A172 (cell line): ENCODE results near the gene PNLIPRP3. TPM values are rescaled to one million over a fixed set of nuclear protein-coding genes. Genes with fewer than 3 reads are reported as not detected.

Experiments used
- DNase-seq: peaks from one replicate; pipeline ENCODE4 v3.0.0-alpha.2; 2015; ENCODE audit warnings: low spot score
- total RNA-seq: library from RNA; depleted of rRNA; stranded (reverse); fragments of >200 nt; shearing (Covaris generic); gene quantifications from 2 replicates; pipeline ENCODE4 v1.2.3, GENCODE V29; 2014; rRNA removed

PNLIPRP3 gene
- total RNA-seq, 1 experiment from 2014 or later = not detected

DNA sequence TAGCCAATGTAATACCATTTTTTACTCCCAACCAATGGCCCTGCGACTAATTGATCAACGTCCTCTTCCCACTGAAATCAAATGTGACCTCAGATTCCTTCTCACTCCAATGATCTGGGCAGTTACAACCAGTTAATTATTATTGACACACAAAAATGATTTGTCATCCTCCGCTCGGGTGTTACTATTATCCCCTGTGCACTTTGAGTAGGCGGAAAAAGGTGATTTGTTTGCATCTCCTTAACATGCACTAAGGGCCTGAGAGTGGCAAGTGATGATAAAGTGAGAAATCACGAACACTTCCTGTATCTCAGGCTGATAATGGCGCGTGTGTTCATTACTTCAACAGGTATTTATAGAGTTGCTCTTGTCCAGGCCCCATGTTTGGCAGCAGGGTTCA is 77.1 kb downstream of the PNLIPRP3 start:
- no peak for DNase-seq

DNA sequence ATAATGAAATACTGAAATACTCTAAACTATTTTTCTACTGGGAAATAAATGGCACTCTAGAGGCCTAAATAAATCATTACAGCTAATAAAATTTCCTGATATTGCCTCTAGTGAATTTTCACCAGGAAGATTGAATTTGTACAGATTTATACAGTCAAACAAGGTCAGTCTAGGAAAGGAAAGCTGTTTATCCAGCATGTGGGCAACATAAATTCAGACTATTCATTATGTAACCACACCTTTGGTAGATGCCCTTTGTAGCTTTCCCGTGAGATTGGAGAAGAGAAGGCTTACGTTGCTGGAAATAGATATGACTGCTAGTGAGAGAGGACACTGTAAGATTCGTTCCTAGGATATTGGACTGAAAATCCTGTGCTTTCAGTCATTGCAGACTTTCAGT is 82.9 kb downstream of the PNLIPRP3 start:
- DNase-seq = no peak

DNA sequence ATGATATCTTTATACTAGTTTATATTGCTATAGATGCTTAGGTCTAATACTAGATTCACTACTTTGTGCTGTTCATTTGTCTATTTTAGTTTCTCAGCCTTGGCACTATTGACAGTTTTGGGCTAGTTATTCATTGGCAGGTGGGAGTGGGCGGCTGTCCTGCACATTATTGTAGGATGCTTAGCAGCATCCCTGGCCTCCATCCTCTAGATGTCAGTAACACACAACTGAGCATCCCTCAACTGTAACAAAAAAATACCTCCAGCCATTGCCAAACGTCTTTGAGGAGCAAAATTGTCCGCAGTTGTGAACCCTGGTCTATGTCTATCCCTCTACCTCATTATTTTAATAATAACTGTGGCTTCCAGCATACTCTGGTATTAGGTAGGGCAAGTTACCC is 83.7 kb downstream of the PNLIPRP3 start:
- DNase-seq = no peak

DNA sequence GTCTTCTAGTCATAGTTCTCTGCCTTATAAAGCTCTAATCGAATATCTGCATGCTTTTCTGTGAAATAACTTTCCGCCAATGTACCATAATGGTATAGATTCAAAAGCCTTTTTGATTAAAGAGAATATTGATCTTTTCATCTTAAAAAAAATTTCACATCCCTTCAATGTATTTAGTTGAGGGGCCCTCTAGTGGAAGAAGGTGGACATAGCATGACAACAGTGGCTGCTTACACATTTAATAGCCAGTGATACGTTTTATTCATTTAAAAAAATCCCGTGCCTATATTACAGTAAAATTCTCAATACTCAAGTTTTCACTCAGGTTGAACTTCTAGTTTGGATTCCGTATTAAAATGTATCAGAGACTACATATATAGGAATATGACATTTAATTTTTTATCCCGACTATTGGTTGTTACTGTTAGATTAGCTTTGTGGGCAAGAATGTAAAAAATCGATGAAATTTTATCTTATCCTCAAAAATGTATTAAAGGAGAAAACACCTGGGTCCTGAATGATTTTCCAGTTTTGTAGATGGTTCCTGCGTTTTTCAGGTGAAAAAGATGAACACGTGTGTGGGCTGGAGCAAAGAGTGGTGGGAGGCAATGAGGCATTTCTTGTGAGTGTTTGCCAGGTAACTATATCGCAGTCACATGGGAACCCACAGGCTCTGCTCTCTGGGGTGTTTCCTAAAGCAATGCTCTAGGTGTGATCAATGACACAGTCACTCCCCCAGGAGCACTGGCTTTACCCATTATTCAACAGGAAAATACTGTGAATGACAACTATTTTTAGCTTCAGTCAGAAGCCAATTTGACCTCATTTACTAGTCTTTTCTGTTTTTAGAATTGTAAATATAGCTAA is 94.0 kb downstream of the PNLIPRP3 start:
- DNase-seq = peak; percentile 34

DNA sequence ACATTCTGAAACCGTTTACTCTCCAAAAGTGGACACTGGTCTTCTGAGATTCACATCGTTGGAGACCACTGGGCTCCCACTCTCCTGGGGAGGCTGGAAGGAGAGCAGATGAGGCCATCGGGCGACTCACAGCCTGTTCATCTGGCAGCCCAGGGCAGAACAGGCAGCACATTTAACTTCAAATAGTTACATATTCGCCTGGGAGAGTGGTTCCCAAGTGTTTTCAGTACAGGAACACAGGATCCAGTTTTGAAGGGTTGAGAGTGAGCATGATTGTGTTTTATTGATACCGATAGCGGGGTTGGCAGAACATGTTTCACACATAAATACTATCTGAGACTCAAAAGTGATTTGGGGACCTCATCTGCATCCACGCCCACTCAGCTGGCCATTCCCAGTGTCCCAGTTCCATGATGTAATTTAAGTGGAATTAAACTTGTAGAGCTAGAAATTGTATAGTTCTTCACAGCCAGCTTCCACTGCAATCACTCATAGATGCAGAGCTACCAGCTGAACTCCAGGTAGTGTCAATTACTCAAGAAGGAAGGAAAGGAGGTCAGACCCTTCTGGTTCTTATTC is 95.2 kb downstream of the PNLIPRP3 start:
- no peak for DNase-seq

DNA sequence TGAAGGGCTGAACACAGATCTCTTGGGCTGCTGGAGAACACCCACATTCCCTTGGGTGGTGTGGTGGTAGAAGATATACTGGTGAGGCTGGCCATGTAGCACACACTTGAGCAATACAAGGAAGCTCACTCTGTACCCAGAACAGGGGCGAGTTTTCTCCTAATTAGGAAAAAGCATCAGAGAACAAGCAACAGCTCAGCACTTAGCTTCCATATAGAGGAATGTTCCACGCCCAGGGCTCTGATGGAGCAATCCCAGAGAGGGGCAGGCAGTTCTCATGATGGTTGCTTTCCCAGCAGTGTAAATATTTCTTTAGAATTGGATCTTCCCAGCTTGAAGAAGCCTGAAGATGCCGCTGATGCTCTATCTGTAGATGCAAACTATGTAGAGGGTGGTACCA is 97.1 kb downstream of the PNLIPRP3 start:
- no peak for DNase-seq

DNA sequence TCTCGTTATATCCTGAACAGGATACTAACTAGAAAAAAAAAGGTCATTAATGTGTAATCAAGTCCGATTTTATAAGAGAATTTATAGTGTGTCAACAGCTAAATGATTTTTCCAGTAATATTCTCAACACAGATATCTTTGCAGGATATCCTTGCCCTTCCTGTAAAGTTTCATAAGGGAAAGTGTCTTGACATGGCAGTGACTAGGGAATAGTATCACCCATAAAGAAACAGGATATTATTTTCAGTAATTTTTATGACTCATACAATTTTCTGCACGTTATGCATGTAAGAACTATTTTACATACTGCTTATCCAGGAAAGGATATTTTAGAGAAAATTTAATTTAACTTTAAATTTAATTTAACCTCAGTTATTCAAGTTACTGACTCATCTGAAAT is 98.6 kb downstream of the PNLIPRP3 start:
- no peak for DNase-seq

Other genes with a start within 250 kb of the PNLIPRP3 start
- gene GFRA1, start 154.6 kb upstream of the PNLIPRP3 start, total RNA-seq = 21.3 and 38.0 TPM in 2 replicates
- not detected in 2 replicates for gene CCDC172, start 103.4 kb upstream of the PNLIPRP3 start, total RNA-seq
- not detected in 2 replicates for gene PNLIP, start 118.1 kb downstream of the PNLIPRP3 start, total RNA-seq
- not detected in 2 replicates for gene PNLIPRP1, start 163.1 kb downstream of the PNLIPRP3 start, total RNA-seq
- not detected in 2 replicates for gene PNLIPRP2, start 193.1 kb downstream of the PNLIPRP3 start, total RNA-seq